ENCODE results near the gene PRICKLE2.

DNA sequence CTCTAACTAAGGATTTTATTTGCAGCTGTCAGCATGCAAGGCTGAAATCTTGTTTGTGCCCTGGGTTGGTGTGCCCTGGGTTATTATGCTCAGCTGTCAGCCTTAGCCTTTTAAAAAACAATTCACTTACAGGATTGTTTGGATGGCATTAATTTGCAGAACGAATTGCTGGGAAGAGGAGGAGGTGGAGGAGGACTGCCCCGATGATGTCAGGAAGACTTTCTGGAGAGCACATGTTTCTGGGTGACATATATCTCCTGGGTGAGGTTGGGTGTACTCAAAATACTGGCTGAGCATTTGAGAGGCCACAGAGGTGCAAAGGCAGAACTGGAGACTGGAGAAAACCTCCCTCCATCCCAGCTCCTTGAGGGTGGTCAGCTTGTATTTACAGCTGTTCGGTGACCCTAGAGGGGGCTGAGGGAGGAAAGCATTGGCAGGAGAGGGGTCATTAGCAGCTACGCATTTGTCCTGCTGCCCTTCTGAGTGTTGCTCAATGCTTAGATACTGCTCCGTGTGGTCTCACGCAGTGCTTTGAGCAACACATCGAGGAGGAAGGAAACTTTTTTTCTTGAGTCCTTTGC lies 142.2 kb downstream of the PRICKLE2 start:
- no peak for TF ChIP-seq SIN3A (IDR thresholded peaks at IDR 0.05; ENCODE audit: borderline replicate concordance, insufficient read depth, low read depth, low read length)
- TF ChIP-seq, protein P1, sequence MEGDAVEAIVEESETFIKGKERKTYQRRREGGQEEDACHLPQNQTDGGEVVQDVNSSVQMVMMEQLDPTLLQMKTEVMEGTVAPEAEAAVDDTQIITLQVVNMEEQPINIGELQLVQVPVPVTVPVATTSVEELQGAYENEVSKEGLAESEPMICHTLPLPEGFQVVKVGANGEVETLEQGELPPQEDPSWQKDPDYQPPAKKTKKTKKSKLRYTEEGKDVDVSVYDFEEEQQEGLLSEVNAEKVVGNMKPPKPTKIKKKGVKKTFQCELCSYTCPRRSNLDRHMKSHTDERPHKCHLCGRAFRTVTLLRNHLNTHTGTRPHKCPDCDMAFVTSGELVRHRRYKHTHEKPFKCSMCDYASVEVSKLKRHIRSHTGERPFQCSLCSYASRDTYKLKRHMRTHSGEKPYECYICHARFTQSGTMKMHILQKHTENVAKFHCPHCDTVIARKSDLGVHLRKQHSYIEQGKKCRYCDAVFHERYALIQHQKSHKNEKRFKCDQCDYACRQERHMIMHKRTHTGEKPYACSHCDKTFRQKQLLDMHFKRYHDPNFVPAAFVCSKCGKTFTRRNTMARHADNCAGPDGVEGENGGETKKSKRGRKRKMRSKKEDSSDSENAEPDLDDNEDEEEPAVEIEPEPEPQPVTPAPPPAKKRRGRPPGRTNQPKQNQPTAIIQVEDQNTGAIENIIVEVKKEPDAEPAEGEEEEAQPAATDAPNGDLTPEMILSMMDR (IDR thresholded peaks at IDR 0.05) = no peak
- no peak for TF ChIP-seq POLR2AphosphoS5 (IDR thresholded peaks at IDR 0.05; ENCODE audit: low read depth, low read length)
- no peak for TF ChIP-seq TCF7L2 (IDR thresholded peaks at IDR 0.05; ENCODE audit: low read depth, low read length)
- TF ChIP-seq, protein P2, sequence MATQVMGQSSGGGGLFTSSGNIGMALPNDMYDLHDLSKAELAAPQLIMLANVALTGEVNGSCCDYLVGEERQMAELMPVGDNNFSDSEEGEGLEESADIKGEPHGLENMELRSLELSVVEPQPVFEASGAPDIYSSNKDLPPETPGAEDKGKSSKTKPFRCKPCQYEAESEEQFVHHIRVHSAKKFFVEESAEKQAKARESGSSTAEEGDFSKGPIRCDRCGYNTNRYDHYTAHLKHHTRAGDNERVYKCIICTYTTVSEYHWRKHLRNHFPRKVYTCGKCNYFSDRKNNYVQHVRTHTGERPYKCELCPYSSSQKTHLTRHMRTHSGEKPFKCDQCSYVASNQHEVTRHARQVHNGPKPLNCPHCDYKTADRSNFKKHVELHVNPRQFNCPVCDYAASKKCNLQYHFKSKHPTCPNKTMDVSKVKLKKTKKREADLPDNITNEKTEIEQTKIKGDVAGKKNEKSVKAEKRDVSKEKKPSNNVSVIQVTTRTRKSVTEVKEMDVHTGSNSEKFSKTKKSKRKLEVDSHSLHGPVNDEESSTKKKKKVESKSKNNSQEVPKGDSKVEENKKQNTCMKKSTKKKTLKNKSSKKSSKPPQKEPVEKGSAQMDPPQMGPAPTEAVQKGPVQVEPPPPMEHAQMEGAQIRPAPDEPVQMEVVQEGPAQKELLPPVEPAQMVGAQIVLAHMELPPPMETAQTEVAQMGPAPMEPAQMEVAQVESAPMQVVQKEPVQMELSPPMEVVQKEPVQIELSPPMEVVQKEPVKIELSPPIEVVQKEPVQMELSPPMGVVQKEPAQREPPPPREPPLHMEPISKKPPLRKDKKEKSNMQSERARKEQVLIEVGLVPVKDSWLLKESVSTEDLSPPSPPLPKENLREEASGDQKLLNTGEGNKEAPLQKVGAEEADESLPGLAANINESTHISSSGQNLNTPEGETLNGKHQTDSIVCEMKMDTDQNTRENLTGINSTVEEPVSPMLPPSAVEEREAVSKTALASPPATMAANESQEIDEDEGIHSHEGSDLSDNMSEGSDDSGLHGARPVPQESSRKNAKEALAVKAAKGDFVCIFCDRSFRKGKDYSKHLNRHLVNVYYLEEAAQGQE (IDR thresholded peaks at IDR 0.05; ENCODE audit: insufficient read depth in 1 of 2, low read depth in 2 of 2, low read length in 1 of 2) = no peak
